GM19438 (cell line): ENCODE results near the gene TYMP.

Experiments used
- ATAC-seq: cut with Tn5 transposase; IDR thresholded peaks from one replicate; pipeline ENCODE4 v1.9.1; 2021; ENCODE audit warnings: low read depth; ENCODE audit not compliant: unreplicated experiment

The TYMP gene

DNA sequence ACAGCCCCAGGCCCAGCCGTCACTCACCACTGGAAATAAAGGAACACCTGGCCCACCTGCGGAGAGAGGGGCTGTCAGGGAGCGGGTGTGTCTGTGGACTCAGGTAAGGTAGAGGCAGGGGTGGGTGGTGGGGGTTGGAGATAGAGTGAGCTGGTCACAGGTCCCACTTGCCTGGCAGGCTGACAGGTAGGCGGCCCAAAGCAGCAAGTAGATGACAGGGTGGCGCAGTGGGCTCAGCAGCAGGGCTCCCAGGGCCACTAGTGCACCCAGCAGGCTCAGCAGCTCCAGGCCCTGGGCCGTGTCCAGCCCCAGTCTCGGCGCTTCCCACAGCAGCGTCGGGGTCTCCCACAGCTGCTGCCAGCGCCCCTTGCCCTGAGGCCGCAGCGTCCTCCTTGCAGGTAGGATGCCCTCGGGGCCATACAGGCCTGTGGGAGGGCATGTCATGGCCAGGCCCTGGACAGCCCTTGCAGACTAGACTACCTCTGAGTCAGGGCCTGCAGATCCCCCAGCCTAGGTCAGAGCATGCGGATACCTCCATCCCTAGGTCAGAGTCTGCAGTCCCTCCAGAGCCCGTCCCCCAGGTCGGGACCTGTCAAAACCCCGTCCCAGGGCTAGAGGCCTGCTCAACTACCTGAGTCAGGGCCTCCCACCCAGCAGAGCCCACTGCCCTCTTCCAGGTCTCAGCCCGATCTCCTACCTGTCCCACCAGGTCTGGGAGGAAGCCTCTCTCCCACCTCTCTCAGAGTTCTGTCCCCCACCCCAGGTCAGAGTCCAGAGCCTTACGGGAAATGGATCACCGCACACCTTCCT, 23.0 kb downstream of the TYMP start:
- ATAC-seq = peak; percentile 11

DNA sequence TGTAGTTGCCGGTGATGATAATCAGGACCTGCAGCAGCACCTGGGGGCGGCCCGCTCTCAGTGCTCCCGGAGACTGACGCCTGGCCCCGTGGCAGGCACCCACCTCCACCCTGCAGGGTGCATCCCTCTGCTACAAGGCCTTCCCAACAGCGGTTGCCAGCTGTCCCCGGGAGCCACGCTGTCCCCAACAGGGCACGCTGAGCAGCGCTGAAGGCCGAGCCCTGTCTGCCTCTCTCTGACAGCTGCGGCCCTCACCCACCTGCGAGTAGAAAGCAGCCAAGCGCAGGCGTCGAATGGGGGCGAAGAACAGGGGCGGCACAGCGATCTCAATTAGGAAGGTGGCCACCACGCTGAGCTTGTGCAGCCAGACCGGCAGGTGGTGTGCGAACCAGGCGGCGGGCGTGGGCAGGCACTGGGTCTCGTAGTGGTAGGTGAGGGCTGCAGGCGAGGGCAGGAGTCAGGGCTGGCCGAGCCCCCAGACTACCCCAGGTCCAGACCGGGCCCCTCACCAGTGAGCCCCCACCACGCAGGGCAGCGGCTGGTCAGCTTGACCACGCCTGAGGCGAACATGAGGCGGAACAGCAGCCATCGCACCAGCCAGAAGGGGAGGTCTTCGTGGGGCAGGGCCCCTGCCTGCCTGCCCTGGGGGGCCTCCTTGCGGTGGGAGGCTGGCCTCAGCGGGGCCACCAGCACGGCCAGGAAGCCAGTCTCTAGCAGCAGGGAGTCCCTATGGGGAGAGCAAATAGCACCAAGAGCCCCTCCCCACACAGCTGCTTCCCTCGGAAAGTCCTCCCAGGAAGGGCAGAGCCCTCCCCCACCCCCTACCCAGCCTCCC, 23.8 kb downstream of the TYMP start:
- no peak for ATAC-seq

- ATAC-seq = no peak
Measured at GRCh38 chr22:50505276-50505775, 24.5 kb downstream of the TYMP start.

DNA sequence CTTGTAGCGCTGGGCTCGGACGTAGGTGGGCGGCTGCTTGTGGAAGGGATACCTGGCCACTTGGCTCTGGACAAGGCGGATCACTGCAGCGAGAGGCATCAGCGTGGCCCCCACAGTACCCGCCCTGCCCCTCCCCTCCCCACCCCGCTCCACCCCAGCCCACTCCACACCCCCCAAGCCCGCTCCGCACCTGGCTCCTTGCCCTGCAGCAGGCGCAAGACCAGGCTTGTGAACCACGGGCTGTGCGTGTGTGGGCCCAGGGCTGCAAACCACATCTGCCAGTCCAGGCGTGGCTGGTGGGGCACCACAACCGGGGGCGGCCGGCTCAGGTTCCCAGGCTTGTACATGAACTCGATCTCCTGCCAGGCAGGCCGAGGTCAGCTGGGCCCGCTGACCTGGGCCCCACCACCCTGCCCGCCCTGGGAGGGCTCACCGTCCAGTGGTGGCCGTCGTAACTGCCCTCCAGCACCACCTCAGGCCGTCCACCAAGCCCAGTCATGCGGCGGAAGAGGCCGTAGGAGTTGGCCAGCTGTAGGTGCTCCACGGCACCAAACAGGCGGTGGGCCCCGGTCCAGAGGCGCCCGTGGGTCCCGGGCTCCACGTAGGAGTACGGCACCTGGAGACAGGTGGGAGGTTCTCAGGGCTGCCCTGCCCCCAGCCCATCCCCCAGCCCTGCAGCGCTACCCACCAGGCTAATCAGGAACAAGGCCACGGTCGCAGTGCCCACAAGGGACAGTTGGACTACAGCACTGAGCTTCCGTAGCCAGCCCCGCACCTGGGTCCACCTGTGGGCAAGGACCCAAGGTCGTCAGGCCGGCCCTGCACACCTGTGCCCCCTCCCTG, 25.2 kb downstream of the TYMP start:
- no peak for ATAC-seq

DNA sequence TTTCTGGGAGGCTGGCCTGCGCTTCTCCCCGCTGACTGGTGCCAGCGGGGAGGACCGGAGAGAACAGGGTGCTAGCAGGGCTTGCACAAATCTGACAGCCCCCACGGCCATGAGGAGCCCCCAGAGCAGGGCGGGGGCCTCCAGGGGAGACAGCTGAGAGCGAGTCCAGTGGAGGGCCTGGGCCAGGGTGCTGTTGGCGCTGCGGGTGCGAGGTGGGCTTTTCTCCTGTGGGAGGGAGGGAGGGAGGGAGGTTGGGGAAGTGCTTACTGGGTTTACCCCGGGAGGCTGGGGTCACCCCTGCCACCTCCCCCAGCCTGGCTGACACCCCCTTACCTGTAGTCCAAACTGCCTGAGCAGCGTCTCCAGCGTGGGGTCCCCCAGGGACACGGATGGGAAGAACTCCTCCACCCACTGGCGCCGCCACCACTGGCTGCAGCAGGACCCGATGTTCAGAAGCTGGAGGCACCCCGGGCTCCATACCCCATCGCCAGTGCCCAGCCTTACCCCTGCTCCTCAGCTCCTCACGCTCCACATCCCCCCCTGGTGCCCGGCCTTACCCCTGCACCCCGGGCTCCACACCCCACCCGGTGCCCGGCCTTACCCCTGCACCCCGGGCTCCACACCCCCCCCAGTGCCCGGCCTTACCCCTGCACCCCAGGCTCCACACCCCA, 26.2 kb downstream of the TYMP start:
- ATAC-seq = no peak

DNA sequence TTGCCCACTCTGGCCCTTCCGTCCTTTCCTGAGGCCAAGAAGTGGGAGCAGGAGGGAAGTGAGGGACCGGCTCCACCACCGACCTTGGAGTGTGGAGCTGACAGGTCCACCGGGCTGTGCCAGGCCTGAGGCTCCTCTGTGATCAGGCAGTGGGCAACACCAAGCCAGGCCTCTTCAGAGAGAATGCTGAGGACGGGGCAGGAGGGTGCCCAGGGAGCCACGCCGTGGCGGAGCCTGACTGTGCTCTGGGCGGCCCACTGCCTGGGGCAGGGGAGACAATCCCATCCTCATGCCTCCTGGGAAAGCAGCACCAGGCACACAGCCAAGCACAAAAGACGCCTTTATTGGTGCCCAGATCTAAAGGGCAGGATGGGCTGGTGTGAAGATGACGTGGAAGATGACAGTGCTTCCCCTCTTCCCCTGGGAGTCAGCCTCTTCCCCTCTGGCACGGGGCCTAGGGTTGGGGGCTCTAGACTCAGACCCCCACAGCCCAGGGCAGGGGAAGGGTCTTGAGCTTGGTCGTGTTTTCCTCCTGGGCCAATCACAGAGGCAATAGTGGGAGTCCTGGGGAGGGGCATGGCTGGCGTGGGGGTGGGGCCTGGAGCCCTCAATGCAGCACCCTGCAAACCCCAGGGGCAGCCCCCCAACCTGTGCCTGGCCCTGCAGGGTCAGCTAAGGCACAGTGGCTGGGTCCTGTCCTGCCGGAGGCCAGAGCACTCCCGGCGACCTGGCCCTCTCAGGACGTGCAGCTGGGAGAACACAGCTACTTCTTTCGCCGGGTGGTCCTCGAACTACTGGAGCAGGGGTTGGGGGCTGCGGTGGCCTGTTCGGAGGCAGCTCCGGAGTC, 27.0 kb downstream of the TYMP start:
- ATAC-seq = no peak

DNA sequence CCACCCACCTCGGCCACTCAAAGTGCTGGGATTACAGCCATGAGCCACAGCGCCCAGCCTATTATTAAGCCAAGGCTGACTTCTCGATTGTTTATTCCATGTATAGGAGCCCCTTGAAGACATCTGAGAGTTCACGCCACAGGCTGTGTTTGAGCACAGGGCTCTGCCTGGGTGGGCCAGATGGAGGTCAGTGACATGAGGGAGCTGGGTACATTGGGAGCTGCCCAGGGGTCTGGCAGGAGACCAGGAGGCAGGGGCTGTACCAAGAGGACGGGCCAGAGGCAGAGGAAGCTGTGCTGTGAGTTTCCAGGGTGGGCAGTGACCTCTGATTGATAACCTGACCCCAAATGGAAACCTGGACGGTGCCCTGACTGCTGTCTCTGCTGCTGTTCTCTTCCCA, 27.7 kb downstream of the TYMP start:
- ATAC-seq = no peak

DNA sequence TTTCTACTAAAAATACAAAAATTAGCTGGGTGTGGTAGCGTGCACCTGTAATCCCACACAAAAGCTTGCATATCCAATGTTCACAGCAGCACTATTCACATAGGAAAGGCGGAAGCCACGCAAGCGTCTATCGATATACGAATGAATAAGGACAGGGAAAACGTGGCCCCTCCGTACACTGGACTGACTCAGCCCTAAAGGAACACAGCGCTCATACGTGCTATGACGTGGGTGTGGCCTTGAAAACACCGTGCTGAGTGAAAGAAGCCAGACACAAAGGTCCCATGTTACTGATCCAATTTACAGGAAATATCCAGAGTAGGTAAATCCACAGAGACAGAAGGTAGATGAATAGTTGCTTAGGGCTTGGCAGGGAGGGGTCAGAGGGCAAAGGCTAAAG, 29.4 kb downstream of the TYMP start:
- ATAC-seq = no peak

GRCh38 chr22:50498322-50498890, 31.4 kb downstream of the TYMP start:
- ATAC-seq = no peak

DNA sequence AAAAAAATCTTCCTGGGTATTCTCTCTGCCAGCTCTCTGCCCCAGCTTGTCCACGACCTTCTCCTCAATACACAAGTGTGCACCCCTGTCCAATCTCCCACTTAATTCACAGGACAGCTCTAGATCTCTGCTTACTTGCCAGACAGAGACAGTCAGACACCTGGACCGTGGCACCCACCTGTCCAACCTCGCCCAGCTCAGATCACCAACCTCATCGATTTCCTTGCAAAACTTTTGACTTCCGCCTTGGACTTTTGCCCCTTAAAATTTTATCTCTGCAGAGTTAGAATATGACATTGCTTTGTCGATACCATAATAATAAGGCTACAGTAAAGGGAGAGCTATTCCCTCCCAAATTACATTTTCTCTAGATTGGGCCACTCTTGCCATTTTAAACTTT, 32.7 kb downstream of the TYMP start:
- ATAC-seq = no peak

DNA sequence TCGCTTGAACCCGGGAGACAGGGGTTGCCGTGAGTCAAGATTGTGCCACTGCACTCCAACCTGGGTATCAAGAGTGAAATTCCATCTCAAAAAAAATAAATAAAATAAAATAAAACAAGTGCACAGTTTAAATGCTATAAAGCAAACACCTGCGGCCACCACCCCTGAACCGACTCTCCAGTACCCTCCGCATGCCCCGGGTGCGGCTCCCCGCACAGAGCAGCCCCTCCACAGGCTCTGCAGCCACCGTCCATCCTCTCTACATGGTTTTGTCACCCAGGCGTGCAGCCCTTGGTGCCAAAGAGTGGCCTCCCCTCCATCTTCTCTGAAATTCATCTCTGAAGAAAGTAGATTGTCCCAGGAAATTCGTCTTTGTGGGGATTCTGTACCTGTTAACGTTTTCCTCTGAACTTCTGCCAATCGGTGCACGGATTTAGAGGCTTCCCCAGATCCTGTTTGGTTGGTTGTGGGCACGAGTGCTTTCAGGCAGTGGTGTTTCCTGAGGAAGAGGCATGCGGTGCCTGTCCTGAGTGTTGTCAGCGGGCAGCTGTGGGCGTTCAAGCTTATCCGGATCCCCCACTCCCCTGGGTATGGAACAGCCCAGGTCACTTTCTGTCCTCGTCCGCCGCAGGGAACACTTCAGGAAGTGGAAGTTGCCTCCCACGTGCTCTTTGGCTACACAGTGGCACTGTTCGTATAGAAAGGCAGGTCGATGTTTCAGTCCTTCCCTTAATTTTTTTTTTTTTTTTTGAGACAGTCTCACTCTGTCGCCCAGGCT, 39.1 kb downstream of the TYMP start:
- ATAC-seq = no peak

DNA sequence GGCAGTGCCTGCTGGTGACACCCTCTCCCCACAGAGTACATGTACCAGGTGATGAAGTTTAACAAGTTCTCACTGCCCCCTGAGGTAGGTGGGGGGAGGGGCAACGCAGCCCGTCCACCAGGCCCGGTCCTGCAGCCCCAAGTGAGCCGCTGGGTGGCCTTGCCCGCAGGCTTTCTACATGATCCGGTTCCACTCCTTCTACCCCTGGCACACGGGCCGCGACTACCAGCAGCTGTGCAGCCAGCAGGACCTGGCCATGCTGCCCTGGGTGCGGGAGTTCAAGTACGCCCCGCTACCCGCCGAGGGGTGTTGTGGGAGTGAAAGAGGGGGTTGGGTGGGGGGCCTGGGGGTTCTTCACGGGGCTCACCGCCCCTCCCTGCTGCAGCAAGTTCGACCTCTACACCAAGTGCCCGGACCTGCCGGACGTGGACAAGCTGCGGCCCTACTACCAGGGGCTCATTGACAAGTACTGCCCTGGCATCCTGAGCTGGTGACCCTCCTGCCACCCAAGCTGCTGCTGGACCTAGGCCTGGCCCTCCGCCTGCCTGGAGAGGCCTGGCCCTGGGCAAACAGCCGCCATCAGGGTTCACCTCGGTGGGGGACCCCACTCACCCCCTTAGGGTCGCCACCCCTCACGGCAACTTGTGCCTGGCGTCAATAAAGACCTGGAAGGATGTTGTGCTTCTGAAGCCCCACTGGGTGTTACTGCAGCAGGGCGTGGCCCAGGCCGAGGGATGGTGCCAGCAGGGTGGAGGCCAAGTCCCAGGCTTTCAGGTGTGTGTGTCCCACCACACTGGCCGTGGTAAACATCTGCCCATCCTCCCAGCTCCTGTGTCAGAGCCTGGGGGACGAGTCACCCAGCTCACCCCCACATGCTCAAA, 40.2 kb downstream of the TYMP start:
- ATAC-seq = no peak

GRCh38 chr22:50488886-50489285, 40.9 kb downstream of the TYMP start:
- ATAC-seq = no peak

DNA sequence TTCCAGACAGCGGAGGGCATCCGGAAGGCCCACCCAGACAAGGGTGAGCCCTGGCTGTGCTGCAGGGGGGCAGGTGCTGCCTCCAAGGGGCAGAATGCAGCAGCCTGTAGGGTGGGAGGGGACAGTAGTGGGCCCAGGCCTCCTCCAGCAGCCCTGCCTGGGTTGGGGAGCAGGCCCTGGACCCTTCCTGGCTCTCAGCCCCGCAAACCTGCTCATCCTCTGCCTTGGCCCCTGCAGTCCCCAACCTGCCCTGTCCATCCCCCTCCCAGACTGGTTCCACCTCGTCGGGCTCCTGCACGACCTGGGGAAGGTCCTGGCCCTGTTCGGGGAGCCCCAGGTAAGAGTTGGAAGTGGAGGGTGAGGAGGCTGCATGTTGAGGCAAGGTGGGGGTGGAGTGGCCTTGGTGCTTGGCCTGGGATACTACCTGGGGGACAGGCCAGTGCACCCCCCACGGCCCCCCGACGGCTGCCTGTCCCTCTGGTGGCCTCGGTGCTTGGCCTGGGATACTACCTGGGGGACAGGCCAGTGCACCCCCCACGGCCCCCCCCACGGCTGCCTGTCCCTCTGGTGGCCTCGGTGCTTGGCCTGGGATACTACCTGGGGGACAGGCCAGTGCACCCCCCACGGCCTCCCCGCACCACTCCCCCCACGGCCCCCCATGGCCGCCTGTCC, 41.7 kb downstream of the TYMP start:
- no peak for ATAC-seq

DNA sequence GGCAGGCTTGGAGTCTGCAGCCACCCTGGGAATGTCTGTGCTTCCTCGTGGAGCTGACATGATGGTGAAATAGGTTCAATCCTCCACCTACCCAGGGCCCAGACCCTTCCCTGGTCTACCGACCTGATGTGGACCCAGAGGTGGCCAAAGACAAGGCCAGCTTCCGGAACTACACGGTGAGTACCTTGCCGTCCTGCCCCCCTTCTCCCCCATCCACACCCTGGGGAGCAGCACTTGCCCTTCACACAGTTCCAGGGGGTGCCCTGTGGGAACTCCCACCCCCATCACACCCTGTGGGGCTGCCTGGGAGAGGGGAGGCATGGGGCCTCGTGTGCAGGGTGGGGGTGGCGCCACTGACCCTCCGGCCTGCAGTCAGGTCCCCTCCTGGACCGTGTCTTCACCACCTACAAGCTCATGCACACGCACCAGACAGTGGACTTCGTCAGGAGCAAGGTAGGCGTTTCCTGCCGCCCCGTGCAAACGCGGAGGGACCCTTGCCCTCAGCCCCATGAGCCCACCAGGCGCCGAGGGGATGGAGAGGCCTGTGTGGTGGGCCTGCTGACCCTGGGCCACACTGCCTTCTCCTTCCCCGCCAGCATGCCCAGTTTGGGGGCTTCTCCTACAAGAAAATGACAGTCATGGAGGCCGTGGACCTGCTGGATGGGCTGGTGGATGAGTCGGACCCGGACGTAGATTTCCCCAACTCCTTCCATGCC, 42.4 kb downstream of the TYMP start:
- no peak for ATAC-seq
